Fibroblast of the aortic adventitia (primary cell): ENCODE results near the gene SLIT3. TPM values are rescaled to one million over a fixed set of nuclear protein-coding genes. Genes with fewer than 3 reads are reported as not detected.

Experiments
- DNase-seq: peaks from one replicate; pipeline ENCODE4 v3.0.0-alpha.2; 2010; ENCODE audit warnings: low read depth
- H3K4me3 ChIP-seq: 2 replicates; pipeline ENCODE4 v1.5.1; 2011; ENCODE audit warnings: low read depth, mild to moderate bottlenecking, control low read depth, low read length, moderate library complexity
- total RNA-seq: library from RNA; depleted of rRNA; stranded (reverse); fragments of >200 nt; gene quantifications from 2 replicates; pipeline ENCODE4 v1.2.3, GENCODE V29; 2012; ENCODE audit warnings: low replicate concordance
- TF ChIP-seq, protein P1 (sequence below): IDR thresholded peaks from 2 replicates; pipeline ENCODE4 v1.5.1; 2011; ENCODE audit warnings: mild to moderate bottlenecking, low read length, control low read depth, inconsistent platforms; ENCODE audit not compliant: insufficient read depth

SLIT3 gene
- total RNA-seq, 1 donor, result 65.3 TPM

DNA sequence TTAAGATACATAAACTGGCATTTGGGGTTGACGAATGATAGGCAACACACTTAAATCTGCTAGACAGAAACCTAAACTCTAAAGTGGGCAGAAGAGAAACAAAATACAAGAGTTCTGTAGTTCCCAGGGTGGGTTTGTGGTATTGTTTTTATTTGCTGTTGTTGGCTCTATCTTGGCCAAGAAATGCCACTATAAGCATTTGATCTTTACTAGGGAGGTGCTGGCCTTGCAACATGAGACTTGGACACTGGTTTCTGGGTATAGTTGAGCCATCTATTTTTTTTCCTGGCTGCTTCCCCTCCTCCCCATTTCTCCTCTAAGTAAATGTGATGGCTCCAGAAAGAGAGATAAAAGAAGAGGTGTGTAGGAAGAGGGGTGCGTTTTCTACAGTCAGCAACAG, 251.2 kb downstream of the SLIT3 start:
- H3K4me3 ChIP-seq, result no peak overlapping the region
- TF ChIP-seq, protein P1, sequence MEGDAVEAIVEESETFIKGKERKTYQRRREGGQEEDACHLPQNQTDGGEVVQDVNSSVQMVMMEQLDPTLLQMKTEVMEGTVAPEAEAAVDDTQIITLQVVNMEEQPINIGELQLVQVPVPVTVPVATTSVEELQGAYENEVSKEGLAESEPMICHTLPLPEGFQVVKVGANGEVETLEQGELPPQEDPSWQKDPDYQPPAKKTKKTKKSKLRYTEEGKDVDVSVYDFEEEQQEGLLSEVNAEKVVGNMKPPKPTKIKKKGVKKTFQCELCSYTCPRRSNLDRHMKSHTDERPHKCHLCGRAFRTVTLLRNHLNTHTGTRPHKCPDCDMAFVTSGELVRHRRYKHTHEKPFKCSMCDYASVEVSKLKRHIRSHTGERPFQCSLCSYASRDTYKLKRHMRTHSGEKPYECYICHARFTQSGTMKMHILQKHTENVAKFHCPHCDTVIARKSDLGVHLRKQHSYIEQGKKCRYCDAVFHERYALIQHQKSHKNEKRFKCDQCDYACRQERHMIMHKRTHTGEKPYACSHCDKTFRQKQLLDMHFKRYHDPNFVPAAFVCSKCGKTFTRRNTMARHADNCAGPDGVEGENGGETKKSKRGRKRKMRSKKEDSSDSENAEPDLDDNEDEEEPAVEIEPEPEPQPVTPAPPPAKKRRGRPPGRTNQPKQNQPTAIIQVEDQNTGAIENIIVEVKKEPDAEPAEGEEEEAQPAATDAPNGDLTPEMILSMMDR, result no peak
- DNase-seq, result no peak

DNA sequence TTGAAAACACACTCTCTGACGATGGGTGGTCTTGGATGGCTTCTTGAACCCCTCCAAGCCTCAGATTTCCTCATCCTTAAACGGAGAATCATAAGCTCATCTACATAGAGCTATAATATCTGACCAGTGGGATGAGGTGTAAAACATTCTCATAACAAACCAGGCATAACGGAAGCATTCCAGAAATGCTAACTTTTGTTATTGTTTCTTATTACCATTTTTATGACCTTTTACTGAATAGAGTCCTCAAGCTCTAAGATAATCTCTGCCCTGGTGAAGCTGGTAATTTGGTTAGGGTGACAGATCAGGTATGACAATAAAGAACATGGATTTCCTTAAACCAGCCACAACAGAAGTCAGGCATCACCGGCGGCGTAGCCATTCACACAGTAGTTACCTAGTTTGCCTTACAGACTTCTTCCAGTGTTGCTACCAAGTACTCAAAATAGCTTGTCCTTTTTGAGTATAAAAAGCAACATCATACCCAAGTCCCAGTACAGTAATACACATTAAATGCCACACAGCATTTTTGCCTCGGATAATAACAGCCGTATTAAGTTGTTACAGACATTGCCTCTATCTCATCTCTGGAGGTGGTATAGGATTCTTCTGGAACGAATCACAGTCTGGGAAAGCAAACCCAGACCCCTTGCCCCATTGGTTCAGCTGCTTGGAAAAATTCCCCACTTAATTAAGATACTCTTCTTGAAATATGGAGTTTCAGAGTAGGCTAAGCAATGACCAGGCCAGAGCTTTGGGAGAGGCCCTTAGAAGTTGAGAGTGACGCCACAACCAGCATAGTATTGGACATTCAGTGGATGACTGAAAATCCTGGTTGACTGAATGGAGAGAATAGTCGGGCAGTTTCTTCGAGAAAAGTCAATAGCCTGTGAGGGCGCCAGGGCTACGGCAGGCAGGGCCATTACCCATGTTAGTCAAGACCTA, 252.5 kb downstream of the SLIT3 start:
- no peak overlapping the region for H3K4me3 ChIP-seq
- TF ChIP-seq, protein P1, result no peak
- peak; percentile 24 for DNase-seq

DNA sequence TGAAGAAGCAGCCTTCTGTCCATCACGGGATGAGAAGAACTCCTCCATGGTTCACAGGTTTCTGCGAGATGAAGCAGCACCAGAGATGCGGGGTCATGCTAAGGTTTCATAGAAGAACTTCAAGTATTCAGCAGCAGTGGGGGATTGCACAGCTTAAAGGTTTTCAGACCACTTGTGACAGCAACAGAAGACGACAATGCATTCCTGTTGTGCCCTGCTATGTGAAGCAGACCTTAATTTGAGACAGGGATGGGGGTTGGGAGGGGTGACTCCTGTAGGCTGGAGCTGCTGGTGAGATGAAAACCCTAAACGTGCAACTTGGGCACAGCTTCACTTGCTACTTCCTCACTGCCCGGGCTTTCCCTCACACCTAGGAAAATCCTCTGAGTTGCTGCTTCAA, 256.0 kb downstream of the SLIT3 start:
- no peak for DNase-seq
- no peak overlapping the region for H3K4me3 ChIP-seq
- TF ChIP-seq, protein P1, result no peak

DNA sequence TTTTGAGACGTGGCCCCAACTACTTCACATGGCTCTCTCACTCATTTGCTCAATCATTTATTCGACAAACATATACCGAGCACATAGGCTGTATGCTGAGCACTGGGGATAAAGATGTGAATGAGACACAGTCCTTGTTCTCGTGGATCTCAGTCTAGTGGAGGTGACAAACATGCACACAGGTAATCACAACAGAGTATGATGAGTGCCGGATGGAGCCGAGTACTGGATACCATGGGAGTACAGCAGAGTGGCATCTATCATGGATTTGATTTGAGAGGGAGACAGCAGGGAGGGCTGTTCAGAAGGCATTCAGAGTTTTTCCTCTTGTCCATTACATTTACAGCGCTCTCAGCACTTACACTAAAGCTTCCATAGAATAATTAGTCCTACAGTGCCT, 259.8 kb downstream of the SLIT3 start:
- DNase-seq, result no peak
- no peak overlapping the region for H3K4me3 ChIP-seq
- TF ChIP-seq, protein P1, result no peak

DNA sequence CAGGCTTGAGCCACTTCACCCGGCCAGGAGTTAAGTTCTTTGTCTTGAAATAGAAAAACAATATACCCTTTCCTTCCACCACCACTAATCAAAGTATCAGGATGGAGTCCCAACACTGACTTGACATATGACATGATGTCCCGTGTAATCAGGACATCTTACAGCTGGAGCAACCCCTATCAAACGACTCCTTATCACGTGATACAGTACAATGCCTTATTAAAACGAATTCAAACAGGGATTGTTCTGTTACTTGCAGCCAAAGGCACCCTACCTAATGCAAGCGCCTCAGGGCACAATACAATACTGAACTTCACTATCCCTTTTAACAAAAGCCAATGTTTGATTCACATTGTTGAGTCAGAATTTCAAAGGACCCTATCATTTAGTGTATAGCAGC, 261.3 kb downstream of the SLIT3 start:
- TF ChIP-seq, protein P1, result no peak
- DNase-seq, result no peak
- H3K4me3 ChIP-seq, result no peak overlapping the region

DNA sequence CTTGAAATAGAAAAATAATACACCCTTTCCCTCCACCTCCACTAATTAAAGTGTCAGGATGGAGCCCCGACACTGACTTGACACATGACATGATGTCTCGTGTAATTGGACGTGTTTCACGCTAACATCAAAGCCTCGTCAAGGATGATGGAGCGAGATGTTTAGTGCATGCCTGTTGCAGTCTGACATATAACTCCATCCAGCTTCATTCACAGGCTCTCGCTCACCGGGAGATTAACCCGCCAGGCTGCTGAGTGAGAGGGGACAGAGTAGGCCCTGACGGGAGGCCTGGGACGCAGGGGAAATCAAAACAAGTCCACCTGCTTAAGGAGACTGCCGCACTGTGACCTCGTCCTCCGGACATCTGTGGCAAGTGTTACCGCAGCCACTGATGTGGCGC, 263.5 kb downstream of the SLIT3 start:
- no peak for DNase-seq
- TF ChIP-seq, protein P1, result no peak
- H3K4me3 ChIP-seq, result no peak overlapping the region
